ENCODE results near the gene TMX2. TPM values are rescaled to one million over a fixed set of nuclear protein-coding genes. Genes with fewer than 3 reads are reported as not detected.

Gene TMX2
- total and polyA plus RNA-seq, 9 of the 15 experiments (the other 6 are each of a cell fraction or from before 2014, with no cell fraction given) = 176 to 433 (median 227) TPM

- H3K79me2 ChIP-seq (ENCODE audit: control insufficient read depth, insufficient read depth, low read length) = peaks cover 95% of the 10 kb centered on the region
- no peak for ATAC-seq
- peaks cover 20 to 50% of the 10 kb centered on the region in 2 experiments for H3K4me1 ChIP-seq (replicated peaks in 1 of 2; ENCODE audit: control insufficient read depth in 2 of 2, insufficient read depth in 2 of 2, low read length in 2 of 2)
- intact Hi-C loops (cut with micrococcal nuclease) = no loop called here
- peaks cover 3% of the 10 kb centered on the region for H3K9me1 ChIP-seq (ENCODE audit: control insufficient read depth, insufficient read depth, low read length)
- ChIA-PET CTCF (ENCODE audit: low intra/inter-chr PET ratio) (no interaction called here), POLR2A (interaction anchor here (0.6 to 9.4 kb wide), 2 partner anchors 12 to 1937 kb away, joined by 3 to 88 read pairs; partner anchors contain the start of gene CTNND1)
- TF ChIP-seq, protein P1, sequence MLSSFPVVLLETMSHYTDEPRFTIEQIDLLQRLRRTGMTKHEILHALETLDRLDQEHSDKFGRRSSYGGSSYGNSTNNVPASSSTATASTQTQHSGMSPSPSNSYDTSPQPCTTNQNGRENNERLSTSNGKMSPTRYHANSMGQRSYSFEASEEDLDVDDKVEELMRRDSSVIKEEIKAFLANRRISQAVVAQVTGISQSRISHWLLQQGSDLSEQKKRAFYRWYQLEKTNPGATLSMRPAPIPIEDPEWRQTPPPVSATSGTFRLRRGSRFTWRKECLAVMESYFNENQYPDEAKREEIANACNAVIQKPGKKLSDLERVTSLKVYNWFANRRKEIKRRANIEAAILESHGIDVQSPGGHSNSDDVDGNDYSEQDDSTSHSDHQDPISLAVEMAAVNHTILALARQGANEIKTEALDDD (IDR thresholded peaks at IDR 0.05) = peak; percentile 91
- TF ChIP-seq MNT (conservative IDR thresholded peaks at IDR 0.05) (no peak), SPI1 (IDR thresholded peaks at IDR 0.05; ENCODE audit: borderline replicate concordance, low read depth, low read length) (peak; percentile 27; the same call in 1 of the 2 replicates), ETV6 (IDR thresholded peaks at IDR 0.05; ENCODE audit: borderline replicate concordance in 1 of 2, low read depth in 2 of 2, low read length in 1 of 2) (peak in 1 of 2 experiments; percentile 58; a peak in 1 of 4 replicates), ETV6 (CRISPR knock-in tag; IDR thresholded peaks at IDR 0.05; ENCODE audit: borderline replicate concordance) (no peak), GABPA (tag; conservative IDR thresholded peaks at IDR 0.05; ENCODE audit: low read depth) (peak; percentile 42; the same call in 1 of the 2 replicates)
- H3K27me3 ChIP-seq (ENCODE audit: control insufficient read depth in 2 of 2, insufficient read depth in 2 of 2, low read length in 2 of 2) = no peaks in the 10 kb centered on the region
- WGBS (ENCODE audit: insufficient coverage, low coverage, missing lambda C conversion rate) = 31% methylated on average over 5 of the region's 5 CpGs
- no peak overlapping the region for H2AFZ ChIP-seq (ENCODE audit: low read depth, low read length)
- H3K27ac ChIP-seq (ENCODE audit: extremely low read depth, low read depth, low read length) = no peak overlapping the region
- H3K4me3 ChIP-seq = no peak overlapping the region
- H3K36me3 ChIP-seq (ENCODE audit: control insufficient read depth, insufficient read depth, low read length) = peaks cover 7% of the 10 kb centered on the region; the same call in 1 of the 3 replicates
- H3K9ac ChIP-seq (ENCODE audit: insufficient read depth in 1 of 2, low read depth in 2 of 2, low read length in 2 of 2) = no peak overlapping the region
- no peak overlapping the region for H3K4me2 ChIP-seq (ENCODE audit: insufficient read depth, low read length)
- DNase-seq (ENCODE audit: extremely low read depth in 1 of 4, low spot score in 3 of 4) = no peak
- H4K20me1 ChIP-seq (replicated peaks; ENCODE audit: control insufficient read depth, insufficient read depth, low read length) = peaks cover 55% of the 10 kb centered on the region
- FAIRE-seq = no peak
- BruUV-seq (replicated peaks) = no TSS peak
- in situ Hi-C loops (cut with MboI) = no loop called here
- no peaks in the 10 kb centered on the region for H3K9me3 ChIP-seq (replicated peaks; ENCODE audit: control insufficient read depth, insufficient read depth, low read depth, low read length)
These were observed 63.1 kb downstream of the TMX2 start for GRCh38 chr11:57775491-57775890.
